Activated naive CD8-positive, alpha-beta T cell treated with anti-CD3 and anti-CD28 coated beads, Interleukin-2, amount 50 U/mL, for 16 hours (primary cell): Measurements from ENCODE around the gene SURF1.
"Not testable (repeated sequence)": the region's sequence is repeated elsewhere in the genome, so short reads cannot be mapped to it uniquely, and the experiment has no call there.

Experiments used
- DNase-seq: peaks from one replicate; pipeline ENCODE4 v3.0.0-alpha.2; 2020; ENCODE audit warnings: low read depth, low spot score

The SURF1 gene

DNA sequence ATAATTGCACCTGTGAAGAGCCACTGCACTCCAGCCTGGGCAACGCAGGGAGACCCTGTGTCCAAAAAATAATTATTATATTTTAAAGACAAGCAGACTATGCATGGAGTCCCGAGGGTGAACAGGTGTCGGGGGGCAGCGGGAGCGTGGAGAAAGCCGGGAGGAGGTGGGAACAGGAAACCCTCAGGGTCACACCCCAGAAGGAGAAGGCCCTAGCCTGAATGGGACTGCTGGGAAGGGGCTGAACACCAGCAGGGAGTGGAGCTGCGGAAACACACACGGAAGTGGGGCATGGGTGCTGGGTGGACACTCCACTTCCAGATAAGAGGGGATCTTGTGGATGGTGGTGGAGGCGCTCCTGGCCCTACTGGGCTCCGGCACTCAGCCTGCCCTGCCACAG is 33.1 kb downstream of the SURF1 start:
- no peak for DNase-seq

- DNase-seq: no peak
Observed at GRCh38 chr9:133322701-133323100, 33.6 kb downstream of the SURF1 start.

DNA sequence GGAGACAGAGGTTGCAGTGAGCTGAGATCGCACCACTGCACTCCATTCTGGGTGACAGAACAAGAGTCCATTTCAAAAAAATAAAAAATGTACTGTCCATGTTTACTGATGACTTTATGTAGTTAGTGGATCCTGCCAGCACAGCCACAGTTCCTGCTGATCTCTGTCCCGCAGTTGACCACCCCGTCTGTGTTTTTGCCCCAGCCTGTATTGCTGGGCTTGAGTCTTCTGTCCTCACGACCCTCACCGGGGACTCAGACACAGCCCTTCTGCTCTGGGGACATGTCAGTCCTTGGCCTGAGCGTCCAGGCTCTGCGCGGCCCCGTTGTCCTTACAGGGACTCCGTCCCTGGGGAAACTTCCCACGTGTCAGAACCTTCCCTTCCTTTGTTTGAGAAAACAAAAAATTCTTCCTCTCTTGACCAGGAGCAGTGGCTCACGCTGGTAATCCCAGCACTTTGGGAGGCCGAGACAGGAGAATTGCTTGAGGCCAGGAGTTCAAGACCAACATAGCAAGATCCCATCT is 34.8 kb downstream of the SURF1 start:
- DNase-seq: no peak

GRCh38 chr9:133320421-133320881 is 35.8 kb downstream of the SURF1 start:
- DNase-seq: no peak

DNA sequence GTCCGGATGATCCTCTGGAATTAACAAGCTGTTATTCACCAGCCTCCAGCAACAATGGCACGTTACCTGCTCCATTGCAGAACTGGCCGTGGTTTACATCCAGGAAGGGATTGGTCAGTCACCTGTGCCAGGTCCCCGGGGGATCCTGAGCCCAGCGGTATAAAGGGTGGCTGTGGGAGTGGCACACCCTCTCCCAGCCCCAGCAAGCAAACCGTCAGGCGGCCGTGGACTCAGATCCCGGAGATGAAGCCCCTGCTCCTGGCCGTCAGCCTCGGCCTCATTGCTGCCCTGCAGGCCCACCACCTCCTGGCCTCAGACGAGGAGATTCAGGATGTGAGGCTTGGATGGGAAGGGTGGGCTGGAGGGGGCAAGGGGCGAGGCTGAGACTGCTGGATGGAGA is 38.7 kb downstream of the SURF1 start:
- not testable (repeated sequence) for DNase-seq

DNA sequence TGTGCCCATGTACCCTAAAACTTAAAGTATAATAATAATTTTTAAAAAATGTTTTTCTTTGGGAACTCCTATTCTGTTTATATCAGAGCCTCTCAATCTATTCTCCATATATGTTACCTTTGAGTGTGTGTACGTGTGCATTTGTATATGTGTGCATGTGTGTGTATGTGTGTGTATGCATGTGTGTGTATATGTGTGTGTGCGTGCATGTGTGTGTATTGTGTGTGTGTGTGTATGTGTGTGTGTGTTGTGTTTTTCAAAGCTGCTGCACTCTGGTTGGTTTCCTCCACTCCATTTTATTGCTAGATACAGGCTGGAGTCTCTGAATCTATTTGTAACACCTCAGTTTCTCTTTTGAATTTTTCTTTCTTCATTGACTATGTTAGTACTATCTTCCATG is 40.3 kb downstream of the SURF1 start:
- no peak for DNase-seq

- no peak for DNase-seq
Observed at GRCh38 chr9:133309608-133310007, 46.7 kb downstream of the SURF1 start.

DNA sequence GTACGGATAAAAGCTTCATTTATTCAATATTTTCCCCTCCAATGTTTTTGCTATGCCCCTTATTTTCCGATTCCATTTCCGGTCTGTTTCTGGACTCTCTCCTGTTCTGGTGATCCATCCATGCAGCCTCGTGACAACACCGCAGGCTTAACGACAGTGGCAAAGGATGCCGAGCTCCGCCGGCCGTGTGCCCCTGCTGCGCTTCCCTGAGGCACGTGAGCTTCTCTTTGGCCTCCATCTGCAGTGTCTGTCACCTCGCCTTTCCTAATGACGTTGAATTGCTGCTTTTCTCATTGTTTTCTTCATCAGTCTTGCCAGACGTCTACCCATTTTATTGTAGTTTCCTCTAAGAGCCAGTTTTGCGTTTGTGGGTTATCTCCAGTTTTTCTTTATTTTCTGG is 49.0 kb downstream of the SURF1 start:
- no peak for DNase-seq

- DNase-seq: no peak
Observed at GRCh38 chr9:133306242-133307204, 49.8 kb downstream of the SURF1 start.

GRCh38 chr9:133305731-133306130 is 50.6 kb downstream of the SURF1 start:
- no peak for DNase-seq

DNA sequence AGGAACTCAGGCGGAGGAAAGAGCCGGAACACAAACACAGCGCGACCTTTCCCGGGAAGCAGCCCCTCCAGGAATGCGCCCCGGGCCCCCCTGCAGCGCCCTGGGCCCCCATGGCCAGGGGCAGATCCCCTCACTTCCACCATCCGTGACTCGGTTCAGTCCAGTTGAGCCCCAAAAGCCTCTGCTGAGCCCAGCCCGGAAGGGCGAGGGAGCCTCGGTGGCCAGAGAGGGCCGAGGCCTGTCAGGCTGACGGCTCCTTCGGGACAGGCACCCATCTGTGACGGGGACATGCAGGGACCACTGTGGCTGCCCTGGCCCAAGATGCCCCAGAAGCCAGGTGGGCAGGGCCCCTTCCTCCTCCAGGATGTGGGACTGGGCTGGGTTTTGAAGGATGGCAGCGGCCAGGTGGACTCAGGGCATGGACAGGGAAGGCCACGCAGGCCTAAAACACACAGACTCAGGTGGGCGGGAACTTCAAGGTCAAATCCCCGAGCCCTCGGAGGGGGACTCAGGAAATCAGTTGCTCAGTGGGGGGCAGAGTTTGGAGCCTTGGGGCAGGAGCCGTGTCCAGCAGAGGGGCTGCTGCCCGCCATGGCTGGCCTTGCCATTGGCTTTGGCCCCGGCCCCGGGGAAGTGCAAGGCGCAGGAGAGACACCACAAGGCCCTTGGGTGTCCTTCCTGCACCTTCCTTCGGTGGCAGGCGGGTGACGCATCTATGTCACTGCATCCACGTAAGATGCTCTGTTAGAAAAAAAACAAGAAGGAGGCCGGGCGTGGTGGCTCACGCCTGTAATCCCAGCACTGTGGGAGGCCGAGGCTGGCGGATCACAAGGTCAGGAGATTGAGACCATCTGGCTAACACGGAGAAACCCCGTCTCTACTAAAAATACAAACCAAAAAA is 51.6 kb downstream of the SURF1 start:
- DNase-seq: no peak

DNA sequence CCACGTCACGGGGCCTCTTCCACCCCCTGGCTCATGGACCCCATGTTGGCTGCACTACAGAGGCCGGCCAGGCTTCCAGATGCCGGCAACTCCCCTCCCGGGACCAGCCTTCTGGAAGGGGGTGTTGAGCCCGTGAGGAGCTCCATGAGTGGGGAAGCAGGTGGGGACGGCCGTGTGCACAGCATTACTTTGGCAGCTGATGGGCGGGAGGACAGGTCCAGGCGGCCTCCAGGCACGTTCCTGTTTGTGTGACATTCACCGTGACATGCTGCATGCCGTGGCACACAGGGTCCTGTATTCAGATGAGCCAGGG is 52.2 kb downstream of the SURF1 start:
- DNase-seq: no peak

DNA sequence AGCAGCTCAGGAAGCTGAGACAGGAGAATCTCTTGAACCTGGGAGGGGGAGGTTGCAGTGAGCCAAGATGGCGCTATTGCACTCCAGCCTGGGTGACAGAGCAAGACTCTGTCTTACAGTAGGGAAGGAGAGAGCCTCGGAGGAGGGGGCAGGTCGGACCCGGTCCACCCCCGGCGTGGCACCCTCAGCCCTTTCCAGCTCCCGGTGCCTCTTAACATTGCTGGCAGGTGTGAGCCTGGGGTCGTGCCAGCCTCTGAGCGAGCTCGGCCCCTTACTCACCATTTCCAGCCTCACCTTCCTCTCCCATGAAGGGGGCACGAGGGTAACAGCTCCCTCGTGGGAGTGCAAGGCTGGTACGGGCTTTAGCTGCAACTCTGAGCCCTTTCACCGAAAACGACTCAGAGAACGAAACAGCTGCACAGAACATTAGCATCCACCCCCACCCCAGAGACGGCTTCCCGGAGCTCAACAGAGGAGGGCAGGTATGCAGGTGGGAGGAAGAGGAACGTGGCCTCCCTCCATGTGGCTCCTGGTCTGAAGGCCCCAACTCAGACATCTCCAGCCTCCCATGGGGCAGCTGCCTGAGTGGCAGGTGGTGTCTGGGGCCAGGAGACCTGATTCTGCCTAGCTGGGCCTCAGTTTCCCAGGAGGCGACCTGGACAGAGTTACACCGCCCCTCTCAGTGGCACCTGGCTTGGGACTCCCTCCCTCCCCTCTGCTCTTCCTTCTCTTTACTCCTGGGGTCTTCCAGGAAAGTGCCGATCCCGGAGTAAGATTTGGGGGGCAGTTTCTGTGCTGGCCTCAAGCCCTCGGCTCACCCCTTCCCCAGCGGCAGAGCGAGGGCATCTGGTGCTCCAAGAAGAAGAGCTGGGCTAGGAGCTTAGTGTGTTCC is 52.8 kb downstream of the SURF1 start:
- DNase-seq: no peak
